ENCODE measurements around the gene CDC37L1.

CDC37L1 gene

DNA sequence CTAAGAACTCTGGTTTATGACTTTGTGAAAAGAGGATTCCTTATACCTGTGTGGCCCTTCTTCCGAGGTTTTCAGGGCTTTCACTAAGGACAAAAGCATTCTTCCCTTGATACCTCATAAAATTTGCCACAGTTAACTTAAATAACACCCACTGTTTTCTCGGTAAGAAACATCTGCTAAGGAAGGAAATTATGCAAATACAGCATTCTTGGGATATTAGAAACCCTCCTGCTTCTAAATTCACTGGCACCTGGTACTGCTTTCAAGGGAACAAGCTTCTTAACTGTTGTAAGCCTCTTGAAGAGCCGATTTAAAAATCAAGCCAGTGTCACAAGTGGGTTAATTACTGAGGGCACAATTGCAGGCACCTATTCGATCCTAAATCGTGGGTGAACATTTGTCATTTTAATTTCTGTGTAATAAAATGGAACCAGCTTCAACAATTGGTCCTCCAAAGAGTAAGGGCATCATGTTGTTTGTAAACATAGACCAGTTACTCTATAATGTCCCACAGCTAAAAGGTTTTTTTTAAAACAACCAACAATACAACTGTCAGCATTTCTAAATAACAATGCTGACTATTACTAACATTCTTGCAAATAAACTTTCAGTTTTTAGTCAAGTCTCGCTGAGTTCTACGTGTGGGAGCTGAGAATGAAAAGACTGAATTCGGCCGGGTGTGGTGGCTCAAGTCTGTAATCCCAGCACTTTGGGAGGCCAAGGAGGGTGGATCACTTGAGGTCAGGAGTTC lies 35.1 kb downstream of the CDC37L1 start:
- no peak for DNase-seq (ENCODE audit: low read depth in 2 of 2)

DNA sequence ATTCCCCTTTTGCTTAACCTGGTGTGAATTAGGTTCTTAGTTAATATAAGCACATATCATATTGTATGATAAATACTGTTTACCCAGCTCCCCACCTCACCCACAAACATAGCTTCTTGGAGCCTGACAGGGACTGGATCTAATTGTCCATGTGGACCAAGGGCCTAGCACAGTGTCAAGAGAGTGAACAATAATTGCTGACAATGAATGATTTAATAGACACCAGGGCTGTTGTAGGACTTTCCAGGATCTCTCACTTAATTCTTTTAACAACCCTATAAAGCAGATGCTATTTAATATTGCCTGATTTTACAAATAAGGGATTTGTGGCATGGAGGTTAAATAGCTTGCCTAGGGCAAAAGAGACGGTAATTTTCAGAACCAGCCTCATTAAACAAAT lies 36.8 kb downstream of the CDC37L1 start:
- no peak for DNase-seq (ENCODE audit: low read depth in 2 of 2)

DNA sequence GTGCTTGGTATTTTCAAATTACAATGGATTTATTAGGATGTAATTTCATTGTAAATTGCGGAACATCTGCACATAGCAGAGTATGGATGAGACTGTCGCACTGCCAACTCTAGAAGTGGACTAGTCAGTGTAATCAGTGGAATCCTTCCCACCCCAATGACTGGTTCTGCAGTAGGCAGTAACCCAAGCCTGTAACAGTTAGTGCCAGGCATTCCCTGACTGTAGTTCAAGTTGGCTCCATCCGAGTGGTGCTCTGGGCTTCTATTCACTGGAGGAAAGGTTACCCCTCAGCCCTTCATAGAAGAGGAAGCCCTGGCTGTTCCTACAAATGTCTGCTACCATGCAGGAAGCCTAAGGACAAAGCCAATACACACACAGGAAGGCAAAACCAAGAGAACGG lies 38.4 kb downstream of the CDC37L1 start:
- DNase-seq (ENCODE audit: low read depth in 2 of 2), result no peak

DNA sequence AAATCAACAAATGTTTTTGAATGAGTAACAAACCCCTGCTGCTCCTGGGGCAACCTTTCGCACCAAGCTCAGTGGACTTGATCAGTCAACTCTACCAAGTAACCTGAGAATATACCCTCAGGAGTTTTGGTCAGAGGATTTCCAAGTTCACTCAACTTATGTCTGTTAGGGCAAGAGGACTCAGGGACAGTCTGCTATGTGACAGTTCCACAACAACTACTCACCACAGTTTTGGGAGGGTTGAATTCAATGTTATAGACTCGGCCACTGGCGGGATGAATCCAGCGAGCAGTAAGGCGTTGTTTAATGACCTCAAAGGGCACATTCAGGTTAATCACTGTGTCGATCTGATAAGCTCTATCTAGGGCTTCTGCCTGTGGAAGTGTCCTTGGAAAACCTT lies 39.5 kb downstream of the CDC37L1 start:
- no peak for DNase-seq (ENCODE audit: low read depth in 2 of 2)

DNA sequence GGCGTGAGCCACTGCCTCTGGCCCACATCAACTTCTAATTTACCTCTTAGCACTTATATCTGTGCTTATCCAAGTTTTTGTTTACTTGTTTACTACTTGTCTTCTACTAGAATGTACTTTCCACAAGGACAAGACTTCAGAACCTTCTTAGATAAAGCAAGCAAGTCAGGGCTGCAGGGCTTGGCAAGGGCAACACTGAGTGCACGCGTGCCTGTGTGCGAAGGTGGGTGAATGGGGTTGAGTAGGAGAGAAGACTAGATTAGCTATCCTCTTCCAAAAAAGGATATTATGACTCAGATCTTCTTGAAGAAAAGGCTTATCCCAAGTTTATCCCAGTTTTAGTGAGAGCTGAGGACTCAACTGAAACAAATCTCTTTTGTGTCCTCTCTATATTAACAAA lies 42.4 kb downstream of the CDC37L1 start:
- no peak for DNase-seq (ENCODE audit: low read depth in 2 of 2)

DNA sequence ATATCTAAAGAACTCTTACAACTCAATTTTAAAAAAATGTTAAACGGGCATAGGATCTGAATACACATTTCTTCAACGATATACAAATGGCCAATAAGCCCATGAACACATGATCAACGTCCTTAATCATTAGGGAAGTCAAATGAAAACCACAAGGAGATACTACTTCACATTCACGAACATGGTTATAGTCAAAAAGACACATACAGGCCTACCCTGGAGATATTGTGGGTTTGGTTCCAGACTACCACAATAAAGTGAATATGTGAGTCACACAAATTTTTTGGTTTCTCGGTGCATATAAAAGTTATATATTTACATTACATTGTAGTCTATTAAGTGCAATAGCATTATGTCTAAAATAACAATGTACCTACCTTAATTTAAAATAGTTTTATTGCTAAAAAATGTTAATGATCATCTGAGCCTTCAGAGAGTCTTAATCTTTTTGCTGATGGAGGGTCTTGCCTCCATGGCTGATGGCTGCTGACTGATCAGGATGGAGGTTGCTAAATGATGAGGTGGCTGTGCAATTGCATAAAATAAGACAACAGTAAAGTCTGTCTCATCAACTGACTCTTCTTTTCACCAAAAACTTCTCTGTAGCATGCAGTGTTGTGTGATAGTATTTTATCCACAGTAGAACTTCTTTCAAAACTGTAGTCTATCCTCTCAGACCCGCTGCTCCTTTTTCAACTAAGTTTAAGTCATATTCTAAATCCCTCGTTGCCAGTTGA lies 46.5 kb downstream of the CDC37L1 start:
- DNase-seq (ENCODE audit: low read depth in 2 of 2), result no peak

DNA sequence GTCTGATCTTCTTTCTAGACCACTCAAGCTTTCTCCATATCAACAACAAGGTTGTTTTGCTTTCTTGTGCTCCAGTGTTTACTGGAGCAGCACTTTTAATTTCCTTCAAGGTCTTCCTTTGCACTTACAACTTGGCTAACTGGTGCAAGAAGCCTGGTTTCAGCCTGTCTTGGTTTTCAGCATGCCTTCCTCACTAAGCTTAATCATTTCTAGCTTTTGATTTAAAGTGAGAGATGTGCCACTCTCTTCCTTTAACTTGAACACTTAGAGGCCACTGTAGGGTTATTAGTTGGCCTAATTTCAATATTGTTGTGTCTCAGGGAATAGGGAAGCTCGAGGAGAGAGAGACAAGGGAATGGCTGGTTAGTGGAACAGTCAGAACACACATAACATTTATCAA lies 48.2 kb downstream of the CDC37L1 start:
- no peak for DNase-seq (ENCODE audit: low read depth in 2 of 2)

DNA sequence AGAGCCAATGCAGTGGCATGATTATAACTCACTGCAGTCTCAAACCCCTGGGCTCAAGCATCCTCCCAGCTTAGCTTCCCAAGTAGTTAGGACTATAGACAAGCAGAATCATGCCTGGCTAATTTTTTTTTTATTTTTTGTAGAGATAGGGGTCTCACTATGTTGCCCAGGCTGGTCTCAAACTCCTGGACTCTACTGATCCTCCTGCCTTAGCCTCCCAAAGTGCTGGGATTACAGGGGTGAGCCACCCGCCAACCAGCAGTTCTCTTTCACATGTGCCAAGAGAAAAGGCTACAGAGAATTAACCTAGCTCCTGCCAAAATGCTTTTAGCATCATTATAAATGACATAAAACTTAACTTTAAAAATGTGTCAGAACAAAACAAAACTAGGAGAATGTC lies 53.5 kb downstream of the CDC37L1 start:
- DNase-seq (ENCODE audit: low read depth in 2 of 2), result no peak

DNA sequence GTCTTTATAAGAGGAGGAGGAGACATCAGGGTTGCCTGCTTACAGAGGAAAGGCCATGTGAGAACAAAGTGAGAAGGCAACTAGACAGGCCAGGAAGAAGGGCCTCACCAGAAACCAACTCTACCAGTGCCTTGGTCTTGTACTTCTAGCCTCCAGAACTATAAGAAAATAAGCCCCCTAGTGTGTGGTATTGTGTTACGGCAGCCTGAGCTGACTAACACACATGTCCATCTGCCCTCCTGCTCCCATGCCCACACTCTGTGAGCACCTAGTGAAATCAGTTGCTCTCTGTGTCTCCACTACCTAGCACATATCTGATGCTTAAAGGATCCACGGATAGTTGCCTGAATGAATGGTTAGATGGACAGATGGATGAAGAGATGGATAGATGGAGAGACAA lies 54.8 kb downstream of the CDC37L1 start:
- no peak for DNase-seq (ENCODE audit: low read depth in 2 of 2)

DNA sequence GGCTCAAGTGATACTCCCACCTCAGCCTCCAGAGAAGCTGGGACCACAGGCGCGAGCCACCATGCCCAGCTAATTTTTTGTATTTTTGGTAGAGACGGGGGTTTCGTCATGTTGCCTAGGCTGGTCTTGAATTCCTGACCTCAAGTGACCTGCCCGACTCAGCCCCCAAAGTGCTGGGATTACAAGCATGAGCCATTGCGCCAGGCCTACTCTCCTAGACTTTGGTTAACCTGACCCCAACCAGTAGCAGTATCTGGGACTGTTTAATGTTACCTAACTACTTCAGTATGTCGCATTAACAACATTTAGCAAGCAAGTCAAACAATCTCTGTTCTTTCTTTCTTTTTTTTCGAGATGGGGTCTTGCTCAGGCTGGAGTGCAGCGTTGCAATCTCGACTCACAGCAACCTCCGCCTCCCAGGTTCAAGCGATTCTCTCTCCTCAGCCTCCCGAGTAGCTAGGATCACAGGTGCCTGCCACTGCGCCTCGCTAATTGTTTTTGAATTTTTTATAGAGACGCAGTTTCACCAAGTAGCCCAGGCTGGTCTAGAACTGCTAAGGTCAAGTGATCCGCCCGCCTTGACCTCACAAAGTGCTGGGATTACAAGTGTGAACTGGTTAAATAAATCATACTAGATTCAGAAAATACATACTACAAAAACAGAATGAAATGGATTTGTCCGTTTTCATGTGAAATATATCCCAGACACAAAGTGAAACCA lies 59.7 kb downstream of the CDC37L1 start:
- no peak for DNase-seq (ENCODE audit: low read depth in 2 of 2)

DNA sequence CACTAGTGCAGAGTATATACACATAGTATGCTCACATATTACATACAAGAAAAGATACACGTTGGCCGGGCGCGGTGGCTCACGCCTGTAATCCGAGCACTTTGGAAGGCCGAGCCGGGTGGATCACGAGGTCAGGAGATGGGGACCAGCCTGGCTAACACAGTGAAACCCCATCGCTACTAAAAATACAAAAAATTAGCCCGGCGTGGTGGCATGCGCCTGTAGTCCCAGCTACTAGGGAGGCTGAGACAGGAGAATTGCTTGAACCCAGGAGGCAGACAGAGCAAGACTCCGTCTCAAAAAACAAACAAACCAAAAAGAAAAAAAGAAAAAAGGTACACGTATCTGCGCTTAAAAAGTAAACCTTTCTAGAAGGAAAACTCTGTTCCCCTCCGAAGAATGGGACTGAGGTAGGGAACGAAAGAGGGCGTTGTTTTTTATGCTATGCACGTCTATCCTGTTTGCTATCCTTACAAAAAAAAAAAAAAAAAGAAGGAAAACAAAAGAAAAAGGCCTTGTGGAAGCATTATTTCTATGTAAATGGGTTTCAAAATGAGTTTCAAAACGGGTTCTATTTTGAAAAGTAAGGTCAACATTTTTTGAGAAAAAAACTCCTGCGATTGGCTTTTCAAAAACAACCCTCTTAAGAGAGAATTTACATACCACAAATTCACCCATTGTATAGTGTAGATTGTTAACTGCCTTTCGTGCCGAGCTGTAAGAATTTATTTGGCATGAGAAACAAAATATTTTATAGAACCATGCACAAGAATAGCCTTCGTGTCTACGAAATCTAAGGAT lies 60.4 kb downstream of the CDC37L1 start:
- no peak for DNase-seq (ENCODE audit: low read depth in 2 of 2)

DNA sequence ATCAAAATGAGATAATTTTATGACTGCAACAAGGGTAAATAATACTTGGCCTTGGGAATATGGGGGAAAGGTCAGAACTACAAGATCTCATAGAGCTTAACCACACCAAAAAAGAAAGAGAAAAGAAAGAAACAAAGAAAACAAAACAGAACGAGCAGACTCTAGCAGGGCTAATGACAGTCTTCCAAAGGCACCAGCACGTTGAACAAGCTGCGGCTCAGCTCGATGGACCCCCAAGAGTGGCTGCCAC lies 60.9 kb downstream of the CDC37L1 start:
- no peak for DNase-seq (ENCODE audit: low read depth in 2 of 2)

DNA sequence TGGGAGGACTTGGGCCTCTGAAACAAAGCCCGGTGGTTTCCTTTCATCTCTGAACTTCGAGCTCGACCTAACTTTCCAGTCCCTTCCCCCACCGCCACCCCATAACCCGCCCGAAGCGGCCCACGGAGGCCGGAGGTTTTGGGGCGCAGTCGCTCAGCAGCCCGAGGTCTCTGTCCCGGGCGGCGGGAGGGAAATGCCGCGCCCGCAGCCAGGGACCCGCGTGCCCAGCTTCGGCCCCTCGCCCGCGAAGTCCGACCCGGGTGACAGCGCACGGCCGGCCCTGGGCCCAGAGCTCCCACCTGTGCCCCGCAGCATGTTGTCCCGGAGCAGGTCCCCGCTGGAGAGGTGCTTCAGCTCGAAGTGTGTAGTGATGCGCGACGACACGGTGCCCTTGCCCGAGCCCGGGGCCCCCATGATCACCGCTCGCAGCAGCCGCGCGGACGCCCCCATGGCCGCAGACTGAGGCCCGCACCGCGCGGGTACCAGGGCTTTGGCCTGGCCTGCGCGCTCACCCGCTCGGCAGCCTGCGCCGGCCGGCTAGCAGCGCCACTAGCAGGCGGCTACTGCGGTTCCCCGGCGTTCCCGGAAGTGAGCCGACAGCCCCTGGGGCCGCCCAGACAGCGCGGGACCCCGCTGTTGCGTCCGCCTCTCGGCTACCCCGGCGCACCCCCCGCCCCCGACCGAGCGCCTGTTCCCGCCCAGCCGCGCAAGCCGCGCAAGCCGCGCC lies 61.4 kb downstream of the CDC37L1 start, which contains the start of gene AK3:
AK3 (minus strand) TSS at position 565 of the 727 bp plus-strand sequence; CDS start at position 450, 115 bp downstream.
- peak; percentile 63 to 85 for DNase-seq (ENCODE audit: low read depth in 2 of 2)

DNA sequence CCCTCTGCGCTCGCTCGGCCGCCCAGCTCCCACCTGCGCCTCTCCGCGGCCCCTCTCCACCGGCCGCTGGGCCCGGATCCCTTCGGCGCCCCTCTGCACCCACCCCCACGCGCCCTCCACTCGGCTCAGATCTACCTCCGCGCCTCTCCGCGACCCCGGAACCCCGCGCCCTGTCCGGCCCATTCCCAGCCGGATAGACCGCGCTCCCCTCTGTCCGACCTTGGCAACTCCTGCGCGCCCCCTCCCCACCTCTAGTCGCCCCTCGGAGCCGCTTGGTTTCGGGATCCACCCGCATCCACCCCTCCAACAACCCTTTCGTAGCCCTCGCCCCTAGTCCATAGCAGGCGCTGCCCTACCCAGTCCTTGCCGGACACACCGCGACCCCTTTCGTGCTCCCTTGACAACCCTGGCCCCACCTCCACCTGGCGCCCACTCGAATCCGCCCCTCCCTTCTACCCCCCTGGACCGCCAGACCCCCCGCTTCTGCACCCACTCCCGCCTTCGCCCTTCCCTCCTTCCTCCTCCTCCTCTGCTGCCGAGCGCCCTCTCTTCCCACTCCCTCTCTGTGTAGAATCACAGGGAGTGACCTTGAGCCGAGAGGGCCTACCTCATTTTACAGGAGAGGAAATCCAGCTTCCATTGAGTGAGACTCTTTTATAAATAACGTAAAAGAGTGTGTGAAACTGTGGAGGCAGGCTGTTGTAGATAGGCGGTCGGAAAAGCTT lies 62.2 kb downstream of the CDC37L1 start:
- peak in 1 of 2 donors; percentile 4 for DNase-seq (ENCODE audit: low read depth in 2 of 2)

DNA sequence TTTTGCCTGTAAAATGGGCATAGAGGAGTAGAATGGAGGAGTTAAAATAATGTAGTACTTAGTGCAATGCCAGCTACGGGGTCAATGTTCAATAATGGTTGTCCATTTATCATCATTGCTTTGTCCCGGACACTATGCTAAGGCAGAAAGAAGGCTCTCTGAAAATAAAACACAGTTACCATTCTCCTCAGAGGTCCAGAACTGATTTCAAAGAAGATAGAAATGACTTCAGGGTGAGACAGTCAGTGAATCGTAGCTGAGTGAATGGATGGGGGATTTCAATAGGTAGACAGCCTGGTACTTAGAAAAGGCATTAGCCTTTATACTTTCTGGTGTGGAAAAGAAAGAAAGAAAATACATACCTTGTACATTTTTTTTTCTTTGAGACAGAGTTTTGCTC lies 62.9 kb downstream of the CDC37L1 start:
- no peak for DNase-seq (ENCODE audit: low read depth in 2 of 2)

DNA sequence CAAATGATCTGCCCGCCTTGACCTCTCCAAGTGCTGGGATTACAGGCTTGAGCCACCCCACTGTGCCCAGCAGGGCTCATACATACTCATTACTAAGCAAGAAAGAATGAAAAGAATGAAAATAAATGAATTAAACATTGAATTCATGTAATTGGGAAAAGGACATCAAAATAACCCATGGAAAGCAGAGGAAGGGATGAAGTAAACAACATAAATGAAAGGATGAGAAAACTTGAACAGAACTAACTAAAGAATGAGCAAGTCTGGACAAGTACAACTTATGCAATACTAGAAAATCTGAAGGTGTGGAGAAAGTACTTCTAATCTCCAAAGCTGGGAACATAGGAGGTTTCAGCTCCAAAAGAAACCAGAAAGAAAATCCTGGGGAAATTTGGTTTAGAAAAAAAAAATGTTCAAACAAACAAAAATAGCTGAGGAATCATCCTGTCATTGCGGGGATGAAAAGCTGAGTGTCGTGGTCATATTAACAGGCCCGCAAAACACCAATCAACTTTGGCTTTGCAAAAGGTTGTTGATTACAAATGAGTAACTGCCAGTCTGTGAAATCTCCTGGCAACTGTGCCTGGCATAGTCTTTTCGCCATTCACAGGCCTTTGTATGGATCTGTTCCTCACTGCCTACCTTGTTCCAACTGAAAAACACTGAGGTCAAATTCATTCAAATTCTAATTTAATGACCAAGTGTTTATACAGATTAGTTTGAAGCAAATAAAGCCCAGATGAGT lies 63.9 kb downstream of the CDC37L1 start:
- no peak for DNase-seq (ENCODE audit: low read depth in 2 of 2)

DNA sequence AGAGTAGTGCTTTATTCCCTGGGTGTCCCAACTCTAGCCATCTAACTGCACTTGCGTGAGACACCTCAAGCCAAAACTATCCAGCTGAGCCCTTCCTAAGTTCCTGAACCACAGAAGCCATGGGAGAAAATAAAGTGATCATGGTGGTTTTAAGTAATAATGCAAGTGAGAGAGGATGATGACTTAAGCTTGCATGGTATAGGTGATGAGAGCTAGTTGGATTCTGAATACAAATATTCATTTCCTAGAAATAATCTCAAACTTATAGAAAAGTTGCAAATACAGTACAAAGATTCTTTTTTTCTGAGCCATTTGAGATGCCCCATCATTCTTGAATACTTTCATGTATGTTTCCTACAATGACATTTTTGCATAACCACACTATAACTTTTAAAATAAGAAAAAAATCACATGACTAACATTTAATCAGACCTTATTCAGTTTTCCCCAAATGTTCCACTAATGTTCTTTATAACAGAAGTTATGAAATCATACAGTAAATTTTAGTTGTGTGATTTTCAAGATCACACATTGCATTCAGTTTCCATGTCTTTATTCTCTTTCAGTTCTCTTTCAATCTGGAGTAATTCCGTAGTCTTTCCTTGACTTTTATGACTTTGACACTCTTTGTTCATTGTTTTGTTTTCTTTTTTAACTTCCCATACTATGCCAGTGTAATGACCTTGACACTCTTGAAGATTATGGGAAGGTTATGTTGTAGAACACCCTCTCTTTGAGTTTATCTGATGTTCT lies 67.1 kb downstream of the CDC37L1 start:
- DNase-seq (ENCODE audit: low read depth in 2 of 2), result no peak

DNA sequence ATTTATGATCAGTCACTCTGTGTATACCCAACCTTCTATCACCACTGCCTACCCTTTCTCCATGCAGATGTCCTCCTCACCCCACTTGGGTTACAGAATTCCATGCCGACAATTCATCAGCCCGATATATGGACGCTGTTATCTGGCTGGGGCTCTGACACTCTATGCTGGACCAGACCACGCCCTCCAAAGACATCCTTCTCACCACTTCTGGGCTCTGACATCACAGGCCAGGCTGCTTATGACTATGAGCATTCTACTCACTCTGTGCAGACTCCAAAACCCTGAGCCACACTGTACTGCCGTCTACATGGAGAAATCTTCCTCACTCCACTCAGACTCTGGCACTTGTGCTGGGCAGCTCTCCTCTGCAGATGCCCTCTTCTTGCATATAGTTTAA lies 69.2 kb downstream of the CDC37L1 start:
- DNase-seq (ENCODE audit: low read depth in 2 of 2), result no peak

DNA sequence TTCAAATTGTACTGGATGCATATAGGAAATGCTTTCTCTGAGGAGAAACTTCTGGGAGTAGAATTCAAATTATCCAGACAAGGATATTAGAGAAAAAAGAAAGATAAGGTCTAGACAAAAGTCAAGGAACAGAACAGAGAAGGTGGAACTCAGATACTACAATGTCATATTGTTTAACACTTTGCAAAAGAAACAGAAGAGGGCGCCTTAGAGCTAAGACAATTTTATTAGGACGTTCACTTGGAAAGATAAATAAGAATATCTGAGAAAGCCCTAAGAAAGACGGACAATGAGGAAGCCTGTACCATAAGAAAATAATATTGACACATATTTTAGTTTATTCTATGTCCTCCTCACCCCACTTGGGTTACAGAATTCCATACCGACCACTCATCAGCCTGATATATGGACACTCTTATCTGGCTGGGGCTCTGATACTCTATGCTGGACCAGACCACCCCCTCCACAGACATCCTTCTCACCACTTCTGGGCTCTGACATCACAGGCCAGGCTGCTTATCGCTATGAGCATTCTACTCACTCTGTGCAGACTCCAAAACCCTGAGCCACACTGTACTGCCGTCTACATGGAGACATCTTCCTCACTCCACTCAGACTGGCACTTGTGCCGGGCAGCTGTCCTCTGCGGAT lies 70.8 kb downstream of the CDC37L1 start:
- DNase-seq (ENCODE audit: low read depth in 2 of 2), result no peak
